ENCODE measurements around the gene TTC39C. TPM values are rescaled to one million over a fixed set of nuclear protein-coding genes. Genes with fewer than 3 reads are reported as not detected.

TTC39C gene
- 14.8 TPM for total RNA-seq (2021; ENCODE audit: unreplicated experiment)
- 2.6 TPM for polyA plus RNA-seq (2012; ENCODE audit: insufficient read length)
- percentile 61 among the genes with signal in this experiment for Bru-seq, nascent RNA
- percentile 58 among the genes with signal in this experiment for BruChase-seq, experiment 1, labeled RNA remaining after a 2-hour chase
- BruChase-seq, experiment 2, labeled RNA remaining after a 6-hour chase = percentile 59 among the genes with signal in this experiment
- long read RNA-seq, transcript TTC39C-202 (14 exons, 2,442 nt) = major isoform, 5 of 12 reads
- long read RNA-seq, partial matches to known transcripts = 0 of 12 reads
- long read RNA-seq, other reads (novel, unspliced or antisense) = 4 of 12 reads

- Histone ChIP-seq H3K4me1 (ENCODE audit: control insufficient read depth, insufficient read depth, low read length) (peaks cover 16% of the 10 kb centered on the region), H3K27ac (ENCODE audit: low read length) (peak within 1 kb of the TSS; percentile 44), H3K27me3 (ENCODE audit: control insufficient read depth, insufficient read depth, low read length) (peaks cover 10% of the 10 kb centered on the region; the same call in 1 of the 2 replicates), H3K9me3 (ENCODE audit: control insufficient read depth, insufficient read depth, low read depth, low read length) (no peaks in the 10 kb centered on the region), H3K36me3 (ENCODE audit: control insufficient read depth, insufficient read depth, low read length) (no peaks in the 10 kb centered on the region; the same call in 1 of the 2 replicates), H3K4me3 (ENCODE audit: low read depth in 2 of 2, low read length in 2 of 2) (peak within 1 kb of the TSS; percentile 73 to 74)
- intact Hi-C loops (cut with micrococcal nuclease; ENCODE audit: unreplicated experiment) = no loop called here
- peak; percentile 87 for ATAC-seq
- ChIA-PET POLR2A (interaction anchor here (0.6 kb wide), 1 partner anchor 43 kb away, joined by 4 read pairs; no protein-coding TSS in a partner anchor), CTCF (no interaction called here)
- no peak for DNase-seq (ENCODE audit: low read depth, low spot score)
- no TSS peak for BruUV-seq (replicated peaks)
- in situ Hi-C loops (cut with HindIII; ENCODE audit: low pct_unique_long_range_greater_than_20kb, low sequenced_read_pairs) = no loop called here
- TF ChIP-seq CTCF (IDR thresholded peaks at IDR 0.05) = peak; percentile 12; the same call in 1 of the 2 replicates
- peak; percentile 64; the same call in 1 of the 2 replicates for TF ChIP-seq SIN3A (IDR thresholded peaks at IDR 0.05; ENCODE audit: borderline replicate concordance, insufficient read depth, low read depth, low read length)
- 0 out of 2 replicates have a peak, but pooled peaks have one; percentile 41 for TF ChIP-seq POLR2AphosphoS5 (IDR thresholded peaks at IDR 0.05; ENCODE audit: low read depth, low read length)
- TF ChIP-seq REST (IDR thresholded peaks at IDR 0.05; ENCODE audit: insufficient read depth in 1 of 2, low read depth in 2 of 2, low read length in 1 of 2) = no peak
- TF ChIP-seq TCF7L2 (IDR thresholded peaks at IDR 0.05; ENCODE audit: low read depth, low read length) = no peak
Measured at GRCh38 chr18:24014062-24014985, at the start of gene TTC39C. TSS of gene TTC39C (plus strand) at chr18:24014754. CDS start at chr18:24014872, 118 bp downstream.

- intact Hi-C loops (cut with micrococcal nuclease; ENCODE audit: unreplicated experiment) = no loop called here
- DNase-seq (ENCODE audit: low read depth, low spot score) (no peak), ATAC-seq (no peak)
- Histone ChIP-seq H3K4me3 (ENCODE audit: low read depth in 2 of 2, low read length in 2 of 2) (no peak overlapping the region), H3K27me3 (ENCODE audit: control insufficient read depth, insufficient read depth, low read length) (peaks cover 2% of the 10 kb centered on the region; the same call in 1 of the 2 replicates), H3K27ac (ENCODE audit: low read length) (no peak overlapping the region), H3K4me1 (ENCODE audit: control insufficient read depth, insufficient read depth, low read length) (no peaks in the 10 kb centered on the region; the same call in 1 of the 2 replicates), H3K9me3 (ENCODE audit: control insufficient read depth, insufficient read depth, low read depth, low read length) (no peaks in the 10 kb centered on the region), H3K36me3 (ENCODE audit: control insufficient read depth, insufficient read depth, low read length) (no peaks in the 10 kb centered on the region)
- TF ChIP-seq REST (IDR thresholded peaks at IDR 0.05; ENCODE audit: insufficient read depth in 1 of 2, low read depth in 2 of 2, low read length in 1 of 2) (no peak), POLR2AphosphoS5 (IDR thresholded peaks at IDR 0.05; ENCODE audit: low read depth, low read length) (no peak), TCF7L2 (IDR thresholded peaks at IDR 0.05; ENCODE audit: low read depth, low read length) (no peak), SIN3A (IDR thresholded peaks at IDR 0.05; ENCODE audit: borderline replicate concordance, insufficient read depth, low read depth, low read length) (no peak), CTCF (IDR thresholded peaks at IDR 0.05) (no peak)
- no TSS peak for BruUV-seq (replicated peaks)
- in situ Hi-C loops (cut with HindIII; ENCODE audit: low pct_unique_long_range_greater_than_20kb, low sequenced_read_pairs) = no loop called here
- POLR2A ChIA-PET = no interaction called here
- CTCF ChIA-PET = interaction anchor here (0.6 kb wide), 1 partner anchor 219 kb away, joined by 3 read pairs; no protein-coding TSS in a partner anchor
Measured at GRCh38 chr18:23966909-23967308, 47.6 kb upstream of the TTC39C start.

Data from Panc1 (cell line).